Kidney (tissue), 14 donors: ENCODE measurements around the gene NEK6. TPM values are rescaled to one million over a fixed set of nuclear protein-coding genes. Genes with fewer than 3 reads are reported as not detected.

Experiments used
- DNase-seq, 5 donors: peaks; one replicate each; pipeline ENCODE4 v3.0.0-alpha.2; 2013 to 2020
- FAIRE-seq: peaks from 2 replicates; lab custom pipeline; 2012; peaks lifted over from hg19 to GRCh38; lab: Jason Lieb, UNC
- H3K27ac ChIP-seq, 2 donors: one replicate each; pipeline ENCODE4 v1.7.0; 2013; ENCODE audit warnings: low read depth in 2 of 2, low read length in 2 of 2, inconsistent platforms in 1 of 2
- H3K27me3 ChIP-seq: one replicate; pipeline ENCODE4 v1.7.1; 2013; ENCODE audit warnings: low read length, inconsistent platforms; ENCODE audit not compliant: control insufficient read depth, insufficient read depth
- H3K36me3 ChIP-seq, 3 donors: one replicate each; pipeline versions ENCODE4 v1.7.0 to v1.7.1; 2013; ENCODE audit warnings: low read length in 3 of 3, control low read depth in 1 of 3, inconsistent platforms in 1 of 3; ENCODE audit not compliant: insufficient read depth in 3 of 3, control insufficient read depth in 2 of 3
- H3K4me1 ChIP-seq, 3 donors: one replicate each; pipeline versions ENCODE4 v1.7.0 to v1.7.1; 2013; ENCODE audit warnings: low read length in 3 of 3, inconsistent platforms in 1 of 3, low read depth in 1 of 3; ENCODE audit not compliant: control insufficient read depth in 2 of 3, insufficient read depth in 2 of 3
- H3K4me3 ChIP-seq, 3 donors: one replicate each; pipeline versions ENCODE4 v1.7.0 to v1.8.1; 2013; ENCODE audit warnings: low read length in 3 of 3, control low read depth in 1 of 3, inconsistent platforms in 1 of 3
- H3K9ac ChIP-seq, 3 donors: one replicate each; pipeline versions ENCODE4 v1.7.0 to v1.7.1; 2013; ENCODE audit warnings: low read length in 3 of 3, control low read depth in 1 of 3, inconsistent platforms in 1 of 3
- H3K9me3 ChIP-seq, 3 donors: one replicate each; pipeline versions ENCODE4 v1.7.0 to v1.7.1; 2013; ENCODE audit warnings: low read length in 3 of 3, control low read depth in 1 of 3, inconsistent platforms in 1 of 3; ENCODE audit not compliant: control insufficient read depth in 2 of 3, insufficient read depth in 1 of 3
- intact Hi-C: fragments of 100-400 bp; cut with DNase I; formaldehyde crosslinking; loops from one replicate; pipeline ENCODE4 v1.11.1; 2022
- polyA plus RNA-seq: library from polyadenylated mRNA; stranded (reverse); fragments of 350-450 nt; fragmentation: Illumina TruSeq; extraction: RNeasy Lipid Tissue Mini Kit (QIAGEN cat#74804); gene quantifications from one replicate; pipeline ENCODE4 v1.2.3, GENCODE V29; 2014; ENCODE audit warnings: low read depth, low replicate concordance; ENCODE audit not compliant: insufficient read depth
- total RNA-seq: library from RNA; stranded (reverse); fragmentation: NEBNext Ultra II Directional; extraction: Animal tissue kit (Norgen Biotek cat#: 25700); gene quantifications from one replicate; pipeline ENCODE4 v1.2.1, GENCODE V29; 2021
- TF ChIP-seq, protein P1 (sequence below): IDR thresholded peaks from 3 replicates; pipeline ENCODE4 v1.5.1; 2012; ENCODE audit warnings: mild to moderate bottlenecking, moderate library complexity, borderline replicate concordance; ENCODE audit not compliant: insufficient read depth; ENCODE audit errors: extremely low read depth
- donor health status: control.
- donor health status: control.
- donor health status: control.
- donor health status: control.
- donor health status: control.
- donor health status: DM: yes; HTN: yes; CAD: no.
- donor health status: Normal renal cell carcinoma (clear cell type).

NEK6 gene
- total and polyA plus RNA-seq, 2 donors from 2014 or later = 14.9 to 82.1 TPM

DNA sequence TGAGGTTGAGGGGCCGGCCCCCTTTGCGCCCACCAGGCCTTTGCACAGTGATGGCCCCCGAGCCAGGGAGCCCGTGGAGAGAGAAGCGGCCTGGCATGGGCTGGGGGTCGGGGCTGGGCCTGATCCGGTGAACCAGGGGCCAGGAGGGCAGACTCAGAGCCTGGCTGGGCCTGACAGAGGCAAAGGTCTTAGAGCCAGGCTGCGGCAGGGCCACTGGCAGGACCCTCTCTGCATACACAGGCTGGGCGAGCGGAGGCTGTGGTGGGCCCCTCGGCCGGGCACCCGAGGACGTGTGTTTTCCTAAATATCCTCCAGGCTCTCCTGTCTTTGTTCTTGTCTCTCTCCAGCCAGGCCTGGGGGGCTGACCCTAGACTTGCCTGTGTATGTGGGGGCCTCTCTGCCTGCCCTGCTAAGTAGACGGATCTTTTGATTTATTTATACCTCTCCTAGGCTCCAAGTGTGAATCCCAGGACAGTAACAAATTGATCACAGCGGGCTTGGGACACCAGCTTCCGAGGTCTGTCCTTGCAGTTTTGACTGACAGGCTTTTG is 933 bp downstream of the NEK6 start:
- Histone ChIP-seq H3K4me3 (peak overlapping the region; percentile 74 to 83 (median 75)), H3K27me3 (no peaks in the 10 kb centered on the region), H3K4me1 (peaks cover 2 to 26% (median 22%) of the 10 kb centered on the region in 3 donors), H3K9ac (peak overlapping the region; percentile 43 to 78 (median 78)), H3K9me3 (no peaks in the 10 kb centered on the region), H3K36me3 (no peaks in the 10 kb centered on the region), H3K27ac (peak overlapping the region; percentile 90 to 96)
- TF ChIP-seq, protein P1, sequence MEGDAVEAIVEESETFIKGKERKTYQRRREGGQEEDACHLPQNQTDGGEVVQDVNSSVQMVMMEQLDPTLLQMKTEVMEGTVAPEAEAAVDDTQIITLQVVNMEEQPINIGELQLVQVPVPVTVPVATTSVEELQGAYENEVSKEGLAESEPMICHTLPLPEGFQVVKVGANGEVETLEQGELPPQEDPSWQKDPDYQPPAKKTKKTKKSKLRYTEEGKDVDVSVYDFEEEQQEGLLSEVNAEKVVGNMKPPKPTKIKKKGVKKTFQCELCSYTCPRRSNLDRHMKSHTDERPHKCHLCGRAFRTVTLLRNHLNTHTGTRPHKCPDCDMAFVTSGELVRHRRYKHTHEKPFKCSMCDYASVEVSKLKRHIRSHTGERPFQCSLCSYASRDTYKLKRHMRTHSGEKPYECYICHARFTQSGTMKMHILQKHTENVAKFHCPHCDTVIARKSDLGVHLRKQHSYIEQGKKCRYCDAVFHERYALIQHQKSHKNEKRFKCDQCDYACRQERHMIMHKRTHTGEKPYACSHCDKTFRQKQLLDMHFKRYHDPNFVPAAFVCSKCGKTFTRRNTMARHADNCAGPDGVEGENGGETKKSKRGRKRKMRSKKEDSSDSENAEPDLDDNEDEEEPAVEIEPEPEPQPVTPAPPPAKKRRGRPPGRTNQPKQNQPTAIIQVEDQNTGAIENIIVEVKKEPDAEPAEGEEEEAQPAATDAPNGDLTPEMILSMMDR = no peak
- intact Hi-C loops = no loop called here
- DNase-seq (peak in 1 of 5 donors; percentile 62), FAIRE-seq (no peak)

GRCh38 chr9:124259158-124259808 is 1.5 kb downstream of the NEK6 start:
- FAIRE-seq (no peak), DNase-seq (peak in 2 of 5 donors; percentile 73 to 90)
- Histone ChIP-seq H3K4me1 (peaks cover 2 to 31% (median 25%) of the 10 kb centered on the region in 3 donors), H3K36me3 (no peaks in the 10 kb centered on the region), H3K4me3 (peak overlapping the region; percentile 74 to 83 (median 75)), H3K9ac (peak overlapping the region; percentile 10 to 80 (median 78)), H3K27me3 (no peaks in the 10 kb centered on the region), H3K27ac (peak overlapping the region; percentile 90 to 96), H3K9me3 (no peaks in the 10 kb centered on the region)
- TF ChIP-seq, protein P1 = no peak
- intact Hi-C loops = no loop called here

- Histone ChIP-seq H3K4me3 (peak overlapping the region in 1 of 3 donors; percentile 8), H3K36me3 (no peaks in the 10 kb centered on the region), H3K27ac (peak overlapping the region; percentile 49 to 65), H3K9ac (peak overlapping the region in 1 of 3 donors; percentile 12), H3K27me3 (no peaks in the 10 kb centered on the region), H3K4me1 (peaks cover 2 to 32% (median 29%) of the 10 kb centered on the region in 3 donors), H3K9me3 (no peaks in the 10 kb centered on the region)
- DNase-seq (peak in 1 of 5 donors; percentile 63), FAIRE-seq (no peak)
- TF ChIP-seq, protein P1 = no peak
- intact Hi-C loops = no loop called here
Observed at GRCh38 chr9:124260769-124261603, 3.2 kb downstream of the NEK6 start.
